ENCODE results near the gene HOXC9.

DNA sequence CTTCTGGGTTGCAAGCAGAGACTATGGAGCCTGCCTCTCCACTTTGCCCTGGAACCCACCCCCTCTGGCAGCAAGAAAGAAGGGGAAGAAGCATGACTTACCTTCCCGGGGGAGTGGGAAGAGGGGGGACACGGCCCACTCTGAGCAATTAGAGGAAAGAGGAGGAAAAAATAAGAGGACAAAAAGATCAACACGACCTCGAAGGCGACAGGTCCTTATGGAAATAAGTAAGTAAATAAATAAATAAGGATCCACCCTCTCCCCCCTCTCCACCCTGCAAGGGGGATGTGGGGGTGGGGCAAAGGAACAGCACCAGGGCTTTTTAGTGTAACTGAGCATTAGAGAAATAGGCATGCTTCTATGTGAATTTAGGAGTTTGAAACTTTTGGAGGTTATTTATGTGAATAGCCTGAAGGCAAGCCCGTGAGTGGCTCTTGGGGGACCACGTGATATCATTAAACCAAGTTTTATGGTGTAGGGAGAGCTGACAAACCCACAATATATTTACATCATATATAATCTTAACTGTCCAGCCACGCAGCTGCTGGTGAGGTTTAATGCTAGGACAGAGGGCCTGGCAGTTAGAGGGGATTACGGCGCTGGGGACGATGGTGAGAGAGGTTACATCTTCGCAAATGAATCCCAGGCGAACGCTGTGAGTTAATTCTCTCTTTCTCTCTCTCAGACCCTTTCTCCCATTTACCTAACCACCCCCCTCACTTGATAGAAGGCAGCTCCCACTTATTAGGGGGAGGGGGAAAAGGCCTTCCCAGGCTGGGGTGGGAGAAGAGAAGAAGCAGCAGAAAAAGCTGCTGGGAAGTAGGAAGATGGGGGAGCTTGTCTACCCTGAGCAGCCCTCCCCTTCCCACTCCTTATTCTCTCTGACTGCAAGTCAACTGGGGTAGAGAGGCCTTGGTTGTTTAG, 37.7 kb downstream of the HOXC9 start:
- no peak for TF ChIP-seq CTCF (conservative IDR thresholded peaks at IDR 0.05; ENCODE audit: low read depth, low read length)
- TF ChIP-seq EZH2 (IDR thresholded peaks at IDR 0.05; ENCODE audit: borderline replicate concordance, low read depth, low read length, poor library complexity, severe bottlenecking): no peak
